NCI-H345 treated with DMSO at 0.1 percent for 48 hours (cell line): ENCODE results near the gene PRKN.
A peak's percentile ranks its signal among the peaks of the same experiment; 100 is the strongest.

Source experiments
- DNase-seq: peaks from one replicate; lab custom pipeline; 2025; ENCODE audit not compliant: unreplicated experiment; lab: John Stamatoyannopoulos, UW

PRKN gene

DNA sequence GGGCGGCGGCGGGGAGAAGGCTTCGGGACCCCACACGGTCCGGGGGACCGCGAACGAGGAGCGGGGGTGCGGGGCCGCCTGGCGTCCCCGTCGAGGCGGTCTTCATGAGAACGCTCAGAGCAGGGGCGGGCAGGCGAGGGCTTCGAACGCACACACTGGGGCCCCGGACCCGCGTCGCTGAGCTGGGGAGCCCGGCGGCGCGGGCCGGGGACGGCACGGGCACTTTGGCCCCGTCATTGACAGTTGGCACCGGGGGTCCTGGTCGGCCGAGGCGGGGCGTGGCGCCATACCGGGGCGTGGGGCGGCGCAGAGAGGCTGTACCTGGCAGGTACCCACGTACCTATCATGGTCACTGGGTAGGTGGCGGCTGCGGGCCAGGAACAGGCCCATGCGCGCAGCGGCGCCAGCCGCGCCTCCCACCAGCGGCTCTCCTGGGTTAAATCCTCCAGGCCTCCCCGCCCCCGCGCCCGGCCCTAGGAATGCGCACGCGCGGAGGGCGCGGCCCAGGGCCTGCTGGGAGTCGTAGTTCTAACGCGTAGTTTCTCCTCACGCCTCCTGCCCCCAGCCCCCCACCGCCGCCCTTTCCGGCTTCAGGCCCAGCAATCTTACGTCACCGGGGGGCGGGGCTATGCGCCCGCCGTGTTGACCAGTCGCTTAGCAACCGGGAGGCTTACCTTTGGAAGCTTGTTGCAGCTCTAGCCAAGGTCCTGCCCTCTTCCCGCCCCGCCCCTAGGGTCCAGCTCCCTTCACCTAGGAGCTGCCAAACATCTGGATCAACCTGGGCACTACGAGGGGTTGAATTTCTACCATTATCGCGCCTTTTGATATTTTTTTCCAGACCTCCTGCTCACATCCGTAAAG is at the start of gene PRKN, which contains the start of gene PACRG:
PRKN (minus strand) TSS at position 445 of the 861 bp plus-strand sequence.
PACRG (plus strand) TSS at position 653 of the 861 bp plus-strand sequence.
- peak; percentile 46 for DNase-seq

DNA sequence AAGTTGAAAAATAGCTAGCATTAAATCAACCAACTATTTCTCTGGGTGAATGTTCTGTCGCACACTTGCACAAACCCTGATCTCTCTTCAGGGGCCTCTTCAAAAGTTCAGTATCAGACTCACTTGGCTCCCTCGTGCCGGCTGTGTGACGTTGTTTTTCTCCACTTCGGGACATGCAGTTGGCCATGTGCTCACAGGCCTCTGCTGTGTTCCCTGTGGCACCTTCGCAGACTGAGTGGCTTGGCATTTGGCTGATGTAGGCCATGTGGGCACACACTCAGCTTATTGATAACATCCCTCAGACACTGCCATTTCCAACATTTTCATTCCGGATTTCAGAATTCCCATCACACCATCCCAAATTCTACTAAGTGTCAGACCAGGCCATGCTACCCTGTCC is 49.5 kb upstream of the PRKN start:
- no peak for DNase-seq

DNA sequence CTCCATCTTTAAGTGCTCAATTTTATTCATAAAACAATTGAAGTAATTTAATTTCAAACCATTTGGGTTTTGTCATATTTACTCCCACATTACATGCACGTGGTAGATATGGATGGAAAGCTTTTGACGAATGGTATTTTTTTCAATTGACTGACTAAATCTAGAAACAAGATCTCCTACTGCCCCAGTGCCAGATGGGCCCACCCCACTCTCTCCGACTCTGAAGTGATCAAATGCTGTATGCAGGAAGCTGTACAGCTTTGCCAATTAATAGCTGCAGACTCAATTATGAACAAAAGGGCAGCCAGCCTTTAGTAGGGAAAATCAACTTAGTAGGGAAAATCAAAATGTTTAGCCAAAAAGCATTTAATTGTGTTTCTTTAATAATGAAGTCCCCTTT is 46.4 kb upstream of the PRKN start:
- no peak for DNase-seq

DNA sequence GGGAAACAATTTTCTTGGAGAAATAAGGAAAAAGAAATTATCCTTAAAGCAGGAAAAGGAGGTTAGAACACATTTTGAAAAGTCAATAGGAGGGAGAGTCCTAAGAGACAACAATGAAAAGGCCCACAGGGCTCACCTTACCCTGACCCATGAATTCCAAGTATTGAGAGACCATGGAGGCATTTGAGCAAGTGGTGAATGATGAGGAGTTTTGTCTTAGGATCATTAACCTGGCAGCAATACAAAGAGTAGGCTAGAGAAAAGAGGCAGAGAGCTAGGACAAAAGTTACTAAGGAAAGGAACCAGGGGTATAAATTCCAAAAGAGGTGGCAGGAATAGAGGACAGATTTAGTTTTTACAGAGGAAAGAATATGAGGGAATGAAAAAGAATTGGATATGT is 44.9 kb upstream of the PRKN start:
- DNase-seq = no peak

GRCh38 chr6:162770955-162771354 is 43.4 kb upstream of the PRKN start:
- DNase-seq = no peak

DNA sequence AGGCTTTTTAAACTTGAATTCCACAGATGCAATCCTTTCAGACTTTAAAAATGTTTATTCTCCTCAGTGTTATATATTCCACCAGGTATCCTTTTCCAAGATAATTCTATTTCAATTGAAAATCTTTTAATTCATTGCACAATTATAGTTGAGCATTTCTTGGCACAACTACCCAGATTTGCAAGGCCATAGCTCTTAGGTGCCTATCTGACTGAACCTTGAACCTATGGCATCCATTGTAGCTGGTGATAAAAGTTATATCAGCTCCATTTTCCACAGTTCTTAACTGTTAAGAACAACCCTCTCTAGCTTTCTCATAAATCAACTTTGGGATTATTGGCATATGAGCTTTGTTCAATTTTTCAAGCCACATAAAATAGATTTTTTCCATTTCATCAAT is 42.6 kb upstream of the PRKN start:
- DNase-seq = no peak

GRCh38 chr6:162753775-162754174 is 26.2 kb upstream of the PRKN start:
- DNase-seq = no peak

GRCh38 chr6:162751211-162751859 is 23.8 kb upstream of the PRKN start:
- no peak for DNase-seq

DNA sequence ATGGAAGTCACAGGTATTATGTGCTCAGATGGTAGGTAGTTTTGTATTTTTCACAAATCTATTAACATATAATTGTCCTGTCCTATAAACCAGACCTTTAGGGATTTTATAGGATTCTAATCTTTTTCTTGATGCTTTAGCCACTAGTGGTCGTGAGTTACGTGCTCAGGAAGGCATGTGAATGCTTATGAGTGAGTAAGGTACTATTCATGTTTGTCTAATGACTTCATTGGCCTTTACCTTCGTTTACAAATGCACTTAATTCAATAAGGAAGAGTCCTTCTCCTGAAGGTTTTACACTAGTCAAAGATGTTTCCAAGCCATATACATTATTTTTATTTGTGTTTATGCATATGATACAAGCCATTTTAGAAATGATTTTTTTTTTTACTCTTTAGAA is 23.2 kb upstream of the PRKN start:
- no peak for DNase-seq

DNA sequence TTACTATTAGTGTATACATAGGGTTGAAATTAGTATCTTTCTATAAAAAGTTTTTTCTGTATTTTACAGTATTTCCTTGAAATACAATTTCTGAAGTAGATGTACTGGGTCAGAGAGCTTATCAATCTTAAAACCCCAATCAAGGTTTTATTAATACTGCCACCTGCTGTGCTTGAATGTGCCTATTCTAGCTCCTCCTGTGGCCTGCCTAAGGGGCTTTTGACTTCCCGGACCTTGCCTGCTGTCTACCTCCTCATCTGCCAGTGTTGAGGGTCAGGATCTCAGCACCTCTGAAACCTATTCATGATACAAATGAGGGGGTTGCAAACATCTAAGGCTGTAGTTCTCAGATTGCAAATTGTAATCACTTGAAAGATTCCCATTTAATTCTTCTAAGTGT is 9.4 kb upstream of the PRKN start:
- DNase-seq = no peak

- no peak for DNase-seq
Measured at GRCh38 chr6:162733489-162733888, 5.9 kb upstream of the PRKN start.

GRCh38 chr6:162730502-162730901 is 2.9 kb upstream of the PRKN start:
- DNase-seq = no peak

DNA sequence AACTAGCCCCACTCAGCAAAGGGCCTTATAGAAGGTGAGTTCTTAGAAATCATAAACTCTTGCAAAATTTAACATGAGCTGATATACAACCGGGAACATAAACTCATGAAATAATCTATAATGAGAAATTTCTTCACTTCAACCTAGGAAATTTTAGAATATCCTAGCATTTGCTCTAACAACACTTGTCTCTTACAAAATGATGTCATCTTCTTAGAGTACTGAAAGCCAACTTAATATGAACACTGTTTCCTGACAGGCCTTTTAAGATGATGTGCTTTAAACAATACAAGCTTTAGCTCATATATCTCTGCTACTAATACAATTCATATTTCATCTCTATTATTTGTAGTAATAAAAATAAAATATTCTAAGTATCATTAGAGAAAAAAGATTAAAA is 1.1 kb upstream of the PRKN start:
- no peak for DNase-seq

GRCh38 chr6:162728197-162728596 is 631 bp upstream of the PRKN start:
- DNase-seq = no peak

DNA sequence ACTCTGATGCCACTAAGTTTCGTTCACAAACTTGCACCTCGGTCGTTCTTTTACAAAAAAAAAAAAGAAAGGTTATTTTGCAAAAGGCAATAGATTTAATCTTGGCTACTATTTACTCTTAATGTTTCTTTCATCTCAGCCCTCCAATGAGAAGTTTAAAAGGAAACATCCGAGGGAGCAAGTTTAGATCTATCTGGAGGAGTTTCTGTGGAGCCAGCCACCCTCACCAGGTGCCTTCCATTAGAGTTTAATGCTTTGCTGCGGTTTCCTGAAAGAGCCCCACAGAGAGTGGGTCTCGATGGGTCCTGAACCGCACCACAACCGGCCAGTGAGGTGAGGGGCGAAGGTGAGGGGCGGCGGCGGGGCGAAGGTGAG is 632 bp downstream of the PRKN start:
- no peak for DNase-seq

GRCh38 chr6:162722633-162723032 is 4.9 kb downstream of the PRKN start:
- no peak for DNase-seq

- no peak for DNase-seq
Measured at GRCh38 chr6:162722226-162722625, 5.3 kb downstream of the PRKN start.

DNA sequence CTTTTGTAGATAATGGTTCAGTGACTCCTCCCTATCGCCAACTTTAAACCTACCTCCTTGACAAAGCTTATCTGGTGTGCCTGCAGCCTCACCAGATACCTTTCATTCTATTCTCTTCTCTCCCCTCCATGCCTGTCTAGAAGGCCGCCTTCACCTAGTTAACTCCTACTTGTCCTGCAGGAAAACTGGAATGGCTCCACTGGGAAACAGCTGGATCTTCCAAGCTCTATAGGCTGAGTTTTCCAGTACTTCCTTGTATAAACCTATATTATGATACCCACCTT is 6.2 kb downstream of the PRKN start:
- DNase-seq = no peak

DNA sequence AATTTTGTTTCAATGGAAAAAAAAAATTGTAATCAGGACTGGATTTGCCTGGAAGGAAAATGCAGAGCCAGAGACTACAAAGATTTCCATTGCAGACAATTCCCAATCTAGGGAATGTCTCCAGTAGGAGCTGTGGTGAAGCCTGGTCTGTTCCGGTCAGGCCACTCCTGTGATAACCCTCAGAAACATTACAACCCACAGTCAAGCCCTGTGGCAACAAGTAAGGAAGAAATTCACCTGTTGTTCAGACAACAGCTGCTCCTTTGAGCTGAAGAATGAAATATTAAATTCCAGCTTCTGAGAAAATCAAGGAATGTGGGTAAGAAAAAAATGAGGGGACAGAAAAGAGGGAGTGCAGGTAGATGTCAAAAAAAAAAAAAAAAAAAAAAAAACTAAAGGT is 8.0 kb downstream of the PRKN start:
- DNase-seq = no peak

- DNase-seq = no peak
Measured at GRCh38 chr6:162715601-162716000, 12.0 kb downstream of the PRKN start.

DNA sequence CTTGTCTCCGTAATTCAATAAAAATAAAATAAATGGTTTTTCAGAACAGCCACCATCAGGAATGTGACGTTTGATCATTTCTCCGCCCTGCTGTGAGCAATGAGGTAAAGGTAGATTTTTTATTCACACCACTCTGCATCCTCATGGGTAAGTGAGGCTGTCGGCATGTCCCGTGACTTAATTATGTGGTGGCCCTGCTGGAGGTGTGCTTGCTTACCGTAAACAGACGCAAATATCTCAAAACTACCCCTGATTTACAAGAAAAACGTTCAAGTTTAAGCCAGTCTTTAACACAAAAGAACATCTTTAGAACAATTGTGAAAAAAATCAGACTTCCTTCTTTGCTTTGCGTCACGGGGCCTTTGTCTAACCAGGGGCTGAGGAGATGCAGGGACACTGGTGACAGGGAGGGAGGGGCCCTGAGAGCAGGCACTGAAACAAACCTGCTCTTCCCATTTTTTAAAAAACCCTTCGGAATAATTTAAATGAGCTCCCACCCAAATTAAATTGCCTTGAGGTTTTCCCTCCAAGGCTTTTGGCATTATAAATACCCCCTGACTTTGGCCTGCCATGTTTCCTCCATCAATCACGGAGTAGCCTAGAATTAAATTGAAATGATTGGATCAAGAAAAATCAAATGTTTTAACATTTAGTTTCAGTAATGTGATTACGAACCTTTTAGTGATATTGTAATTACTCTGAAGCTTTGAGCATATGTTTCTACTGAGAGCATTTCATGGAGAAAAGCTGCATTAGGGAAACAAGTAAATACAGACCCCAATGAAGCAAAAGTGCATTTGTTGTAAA is 13.4 kb downstream of the PRKN start:
- no peak for DNase-seq

DNA sequence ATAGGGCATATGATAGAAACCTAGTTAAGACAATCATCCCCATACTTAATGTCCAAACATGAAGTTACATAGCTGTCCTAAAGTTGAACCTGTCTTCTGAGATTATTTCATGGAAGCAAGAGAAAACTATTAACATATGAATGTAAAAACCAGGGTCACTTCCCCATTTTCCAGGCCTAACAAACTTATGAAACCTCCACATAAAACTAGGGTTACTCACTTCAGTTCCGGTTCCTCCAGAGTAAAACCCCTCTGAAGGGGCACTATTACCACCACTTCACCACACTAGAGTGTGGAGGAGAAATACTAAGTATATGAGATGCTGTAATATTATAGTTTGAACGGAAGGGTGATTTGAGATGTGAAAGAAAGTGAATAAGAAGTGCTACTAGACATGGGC is 14.9 kb downstream of the PRKN start:
- no peak for DNase-seq
